Natural killer cell (primary cell): ENCODE measurements around the gene MCTS1. TPM values are rescaled to one million over a fixed set of nuclear protein-coding genes. Genes with fewer than 3 reads are reported as not detected.
"Not testable (repeated sequence)": the region's sequence is repeated elsewhere in the genome, so short reads cannot be mapped to it uniquely, and the experiment has no call there.

Source experiments
- ATAC-seq, 3 donors: fragments of 150-1000 bp in 2 of 3; fragments of 200-7000 bp in 1 of 3; cut with Tn5 transposase; 1 replicate in 1 of 3; 2 replicates in 2 of 3; pipeline ENCODE4 v1.10.0; 2021; ENCODE audit warnings: mild to moderate bottlenecking in 2 of 3, moderate library complexity in 2 of 3
- DNase-seq, 2 donors: peaks; one replicate each; pipeline versions ENCODE4 v3.0.0 to v3.0.0-alpha.2; 2013 to 2021; ENCODE audit warnings: mixed read lengths in 1 of 2
- H3K27ac ChIP-seq: one replicate; pipeline ENCODE4 v1.5.1; 2013; ENCODE audit warnings: mild to moderate bottlenecking, low read length
- H3K27me3 ChIP-seq: one replicate; pipeline ENCODE4 v1.6.1; 2013; ENCODE audit warnings: low read length; ENCODE audit not compliant: control insufficient read depth, insufficient read depth
- H3K36me3 ChIP-seq: one replicate; pipeline ENCODE4 v1.6.1; 2013; ENCODE audit warnings: low read length; ENCODE audit not compliant: control insufficient read depth, insufficient read depth
- H3K4me1 ChIP-seq: one replicate; pipeline ENCODE4 v1.6.1; 2013; ENCODE audit warnings: low read length; ENCODE audit not compliant: control insufficient read depth, insufficient read depth
- H3K4me3 ChIP-seq: one replicate; pipeline ENCODE4 v1.5.1; 2013; ENCODE audit warnings: low read length
- H3K9me3 ChIP-seq: one replicate; pipeline ENCODE4 v1.6.1; 2013; ENCODE audit warnings: low read length; ENCODE audit not compliant: control insufficient read depth, insufficient read depth
- H3K27ac Mint-ChIP-seq, 2 donors: one replicate each; pipeline ENCODE4 v1.8.0; 2022; ENCODE audit warnings: mild to moderate bottlenecking in 2 of 2, mixed read lengths in 2 of 2, moderate library complexity in 1 of 2
- H3K27me3 Mint-ChIP-seq, 2 donors: one replicate each; pipeline ENCODE4 v1.8.0; 2022; ENCODE audit warnings: low read depth in 2 of 2, mixed read lengths in 2 of 2
- H3K36me3 Mint-ChIP-seq: one replicate; pipeline ENCODE4 v1.8.0; 2022; ENCODE audit warnings: mixed read lengths
- H3K4me1 Mint-ChIP-seq, 2 donors: one replicate each; pipeline ENCODE4 v1.8.0; 2022; ENCODE audit warnings: mixed read lengths in 2 of 2
- H3K4me3 Mint-ChIP-seq: one replicate; pipeline ENCODE4 v1.8.0; 2022; ENCODE audit warnings: mild to moderate bottlenecking, moderate library complexity, mixed read lengths
- H3K9me3 Mint-ChIP-seq, 2 donors: one replicate each; pipeline ENCODE4 v1.8.0; 2022; ENCODE audit warnings: mixed read lengths in 2 of 2
- CTCF ChIP-seq: fragments of 200-600 bp; IDR thresholded peaks from one replicate; pipeline ENCODE4 v1.8.0; 2022; ENCODE audit warnings: antibody characterized with exemption
- WGBS: methylation state at CpG from one replicate; pipeline ENCODE4 v1.1.7; 2013; ENCODE audit warnings: missing lambda C conversion rate; ENCODE audit not compliant: insufficient coverage; 5-methylcytosine and 5-hydroxymethylcytosine counted together
- intact Hi-C: fragments of 100-400 bp; cut with micrococcal nuclease; formaldehyde crosslinking; loops from one replicate; pipeline ENCODE4 v1.14.2; 2022
- total RNA-seq, 4 donors: library from RNA; stranded (reverse); fragments of 120-200 nt in 1 of 4; gene quantifications; one replicate each; pipeline versions ENCODE4 v1.2.3 to v1.2.4, GENCODE V29; 2013 to 2022

MCTS1 gene
- total RNA-seq, 3 donors from 2014 or later (not counting 1 experiment from before 2014, with no cell fraction given): 17.6 to 21.2 (median 18.8) TPM

- no peaks in the 10 kb centered on the region for H3K9me3 ChIP-seq
- no peak overlapping the region for H3K4me3 ChIP-seq
- Mint-ChIP-seq H3K36me3 (no peaks in the 10 kb centered on the region), H3K9me3 (no peaks in the 10 kb centered on the region), H3K27me3 (no peaks in the 10 kb centered on the region), H3K4me1 (no peaks in the 10 kb centered on the region), H3K4me3 (no peak overlapping the region), H3K27ac (no peak overlapping the region)
- DNase-seq (no peak), ATAC-seq (no peak)
- no peak overlapping the region for H3K27ac ChIP-seq
- WGBS: 100% methylated on average over 1 of the region's 3 CpGs
- H3K27me3 ChIP-seq: no peaks in the 10 kb centered on the region
- no peaks in the 10 kb centered on the region for H3K36me3 ChIP-seq
- no peak for TF ChIP-seq CTCF
- no peaks in the 10 kb centered on the region for H3K4me1 ChIP-seq
- intact Hi-C loops: no loop called here
Measured at GRCh38 chrX:120568609-120569008, 35.3 kb upstream of the MCTS1 start.

DNA sequence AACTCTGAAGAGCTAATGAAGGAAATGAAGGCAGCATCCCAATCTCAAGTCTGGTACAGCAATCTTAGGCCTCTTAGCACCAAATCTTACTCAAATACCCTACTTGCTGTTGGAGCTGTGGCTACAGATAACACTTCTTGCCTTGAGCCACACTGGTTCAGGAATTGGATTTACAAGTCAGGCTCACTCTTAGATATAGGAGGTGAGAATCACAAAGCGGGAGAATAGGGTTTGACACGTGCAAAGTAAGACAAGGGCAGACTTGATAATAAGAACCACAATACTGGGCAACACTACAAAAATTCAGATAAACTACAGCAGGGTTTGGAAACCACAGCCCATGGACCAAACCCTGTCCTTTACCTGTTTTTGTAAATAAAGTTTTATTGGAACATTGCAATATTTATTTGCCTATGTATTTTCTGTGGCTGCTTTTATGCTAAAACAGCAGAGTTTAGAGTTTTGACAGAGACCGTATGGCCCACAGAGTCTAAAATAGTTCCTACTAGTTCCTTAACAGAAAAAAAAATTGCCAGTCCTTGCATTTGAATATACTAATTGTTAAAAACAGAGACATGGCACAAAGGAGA, 33.8 kb upstream of the MCTS1 start:
- H3K36me3 ChIP-seq: no peaks in the 10 kb centered on the region
- no peak overlapping the region for H3K27ac ChIP-seq
- peaks cover 0 to 8% of the 10 kb centered on the region in 2 donors for H3K27me3 Mint-ChIP-seq
- H3K27ac Mint-ChIP-seq: no peak overlapping the region
- no peaks in the 10 kb centered on the region for H3K27me3 ChIP-seq
- H3K4me1 ChIP-seq: no peaks in the 10 kb centered on the region
- no peaks in the 10 kb centered on the region for H3K9me3 Mint-ChIP-seq
- DNase-seq (no peak), ATAC-seq (no peak)
- no CpG with 5 or more reads among the region's 3 CpGs for WGBS
- no peak overlapping the region for H3K4me3 Mint-ChIP-seq
- no peak overlapping the region for H3K4me3 ChIP-seq
- H3K4me1 Mint-ChIP-seq: no peaks in the 10 kb centered on the region
- intact Hi-C loops: no loop called here
- TF ChIP-seq CTCF: no peak
- H3K9me3 ChIP-seq: no peaks in the 10 kb centered on the region
- no peaks in the 10 kb centered on the region for H3K36me3 Mint-ChIP-seq

GRCh38 chrX:120573806-120574205, 30.1 kb upstream of the MCTS1 start:
- H3K9me3 ChIP-seq, H3K27ac ChIP-seq, H3K4me1 ChIP-seq, H3K36me3 ChIP-seq, H3K36me3 Mint-ChIP-seq, H3K27ac Mint-ChIP-seq, H3K27me3 ChIP-seq, ATAC-seq, H3K4me3 Mint-ChIP-seq, H3K9me3 Mint-ChIP-seq, H3K4me1 Mint-ChIP-seq, DNase-seq, H3K4me3 ChIP-seq, intact Hi-C loops: not testable (repeated sequence)
- peaks cover 3 to 15% of the 10 kb centered on the region in 2 donors for H3K27me3 Mint-ChIP-seq
- WGBS: 96% methylated on average over 6 of the region's 13 CpGs

GRCh38 chrX:120575379-120576114, 28.4 kb upstream of the MCTS1 start:
- Mint-ChIP-seq H3K27ac (no peak overlapping the region), H3K9me3 (no peaks in the 10 kb centered on the region), H3K4me3 (no peak overlapping the region), H3K36me3 (no peaks in the 10 kb centered on the region), H3K4me1 (no peaks in the 10 kb centered on the region), H3K27me3 (peaks cover 6 to 15% of the 10 kb centered on the region in 2 donors)
- Histone ChIP-seq H3K27me3 (no peaks in the 10 kb centered on the region), H3K9me3 (no peaks in the 10 kb centered on the region), H3K4me3 (no peak overlapping the region), H3K27ac (no peak overlapping the region), H3K4me1 (no peaks in the 10 kb centered on the region), H3K36me3 (no peaks in the 10 kb centered on the region)
- WGBS: 93% methylated on average over 18 of the region's 18 CpGs
- no peak for TF ChIP-seq CTCF
- no peak for DNase-seq
- intact Hi-C loops: no loop called here
- ATAC-seq: no peak
